ENCODE results near the gene NR1I3.

NR1I3 gene

DNA sequence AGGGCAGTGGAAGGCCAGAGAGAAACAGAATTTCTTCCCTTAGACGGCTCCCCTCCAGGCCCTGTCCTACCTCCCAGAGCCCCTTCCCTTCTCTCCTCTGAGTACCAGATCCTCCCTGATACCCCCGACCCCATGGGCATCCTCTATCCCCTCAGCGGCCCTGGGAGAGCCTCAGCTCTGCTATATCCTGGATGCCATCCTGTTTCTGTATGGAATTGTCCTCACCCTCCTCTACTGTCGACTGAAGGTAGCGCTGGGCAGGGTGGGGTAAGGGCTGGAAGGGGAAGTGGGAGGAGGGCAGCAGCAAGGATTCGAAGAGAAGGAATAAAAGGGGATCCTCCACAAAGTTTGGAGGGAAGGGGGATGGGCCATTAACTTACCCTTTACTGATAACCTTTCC, 20.2 kb downstream of the NR1I3 start:
- no peak for DNase-seq

DNA sequence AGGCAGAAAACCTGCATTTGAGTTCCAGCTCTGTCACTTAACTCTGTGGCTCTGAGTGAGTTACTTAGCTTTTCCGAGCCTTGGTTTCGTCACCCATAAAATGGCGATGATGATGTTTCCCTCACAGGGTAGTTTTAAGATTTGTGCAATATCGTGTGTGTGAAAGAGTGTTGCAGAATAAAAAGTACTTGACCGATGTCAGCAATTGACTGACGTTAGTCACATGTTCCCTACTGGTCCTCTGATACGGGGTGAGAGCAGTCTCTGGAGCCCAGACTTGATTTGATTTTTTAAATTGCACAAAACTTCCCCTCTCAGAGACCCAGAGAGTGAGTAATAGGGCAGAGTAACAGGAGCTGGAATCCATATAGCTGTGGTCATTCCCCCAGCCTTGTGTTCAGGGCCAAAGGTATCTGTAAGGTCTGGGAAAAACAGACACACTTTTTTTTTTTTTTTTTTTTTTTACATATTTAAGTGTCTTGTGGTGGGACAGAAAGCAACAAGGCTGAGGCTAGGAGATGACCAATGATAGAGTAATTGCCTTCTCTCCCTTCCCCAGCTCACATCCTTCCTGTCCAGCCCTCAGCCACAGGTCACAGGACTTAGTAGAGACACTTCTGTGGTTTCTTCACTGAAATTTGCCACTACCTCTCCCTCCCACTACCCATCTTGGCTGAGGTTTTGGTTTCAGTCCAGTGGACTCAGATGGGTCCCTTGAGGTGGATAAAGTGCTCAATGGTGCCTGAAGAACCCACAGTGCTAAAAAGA, 20.9 kb downstream of the NR1I3 start:
- DNase-seq: no peak

DNA sequence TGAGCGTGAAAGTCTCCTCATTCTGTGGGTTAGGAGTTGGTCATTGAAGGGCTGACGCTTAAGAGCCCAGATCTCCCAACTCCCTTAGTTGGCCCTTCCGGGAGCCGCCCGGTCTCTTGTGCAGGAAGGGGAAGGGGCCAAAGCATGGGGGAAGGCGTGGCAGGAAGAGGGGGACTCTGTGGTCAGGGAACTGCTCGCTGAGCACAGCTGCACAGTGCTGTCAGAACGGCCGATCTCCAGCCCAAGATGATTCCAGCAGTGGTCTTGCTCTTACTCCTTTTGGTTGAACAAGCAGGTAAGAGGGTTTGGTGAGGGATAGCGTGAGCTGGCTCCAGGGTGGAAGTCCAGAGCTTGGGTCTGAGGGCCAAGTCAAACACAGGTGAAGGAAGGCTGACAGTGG, 22.9 kb downstream of the NR1I3 start, which contains the start of gene FCER1G:
TSS of gene FCER1G (plus strand) at position 220 of the 400 bp plus-strand sequence. CDS start at position 247, 27 bp downstream.
- no peak for DNase-seq

DNA sequence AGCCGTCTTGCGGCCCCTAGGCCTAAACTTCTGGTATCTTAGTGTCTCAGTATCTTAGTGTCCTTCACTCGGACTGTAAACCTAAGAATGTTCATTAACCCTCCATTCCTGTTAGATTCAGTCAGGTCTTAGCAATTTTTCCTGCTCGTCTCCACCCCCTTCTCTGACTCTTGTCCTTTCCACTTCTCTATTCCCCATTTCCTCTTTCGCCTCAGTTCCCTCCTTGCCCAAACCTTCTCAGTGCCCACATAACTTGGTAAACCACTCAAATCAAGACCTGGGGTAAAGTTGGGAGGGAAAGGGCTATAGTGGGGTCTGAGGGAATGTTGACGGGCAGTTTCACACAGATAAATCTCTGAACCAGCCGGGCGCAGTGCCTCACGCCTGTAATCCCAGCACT, 23.6 kb downstream of the NR1I3 start:
- no peak for DNase-seq

DNA sequence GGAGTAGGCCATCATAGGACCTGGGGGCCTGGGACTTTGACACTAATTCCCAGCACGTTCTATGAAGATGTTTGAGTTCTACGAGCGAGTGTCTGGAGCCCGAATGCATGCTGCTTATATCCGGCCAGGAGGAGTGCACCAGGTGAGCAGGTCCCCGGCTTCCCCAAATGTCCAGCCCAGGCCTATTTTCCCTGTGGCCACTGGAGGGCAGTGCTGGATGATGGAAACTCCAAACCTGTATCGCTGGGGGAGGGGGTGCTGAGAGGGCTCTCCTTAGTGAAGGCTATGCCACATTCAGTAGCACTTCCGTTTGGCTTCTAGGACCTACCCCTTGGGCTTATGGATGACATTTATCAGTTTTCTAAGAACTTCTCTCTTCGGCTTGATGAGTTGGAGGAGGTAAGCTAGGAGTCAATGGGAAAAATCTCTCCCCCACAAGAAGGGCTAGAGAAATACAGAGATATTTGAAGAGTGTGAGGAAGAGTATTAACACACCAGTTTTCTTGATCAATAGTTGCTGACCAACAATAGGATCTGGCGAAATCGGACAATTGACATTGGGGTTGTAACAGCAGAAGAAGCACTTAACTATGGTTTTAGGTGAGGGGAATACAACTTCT, 28.1 kb downstream of the NR1I3 start:
- peak; percentile 83 for DNase-seq

DNA sequence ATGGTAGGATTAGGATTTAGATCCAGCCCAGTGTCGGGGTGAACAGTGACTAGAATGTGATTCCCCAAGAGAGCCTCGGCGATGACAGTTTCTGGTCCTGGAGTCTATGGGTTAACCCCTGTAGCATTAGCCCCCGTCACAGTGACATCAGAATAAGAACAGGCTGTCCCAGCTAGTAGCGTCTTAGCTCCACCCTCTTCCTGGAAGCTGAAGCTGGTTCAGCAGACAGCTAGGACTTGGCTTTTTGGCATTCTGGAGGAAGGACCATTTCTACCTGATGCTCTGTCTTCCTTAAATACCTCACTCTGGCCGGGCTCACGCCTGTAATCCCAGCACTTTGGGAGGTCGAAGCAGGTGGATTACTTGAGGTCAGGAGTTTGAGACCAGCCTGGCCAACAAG, 30.8 kb downstream of the NR1I3 start:
- no peak for DNase-seq

DNA sequence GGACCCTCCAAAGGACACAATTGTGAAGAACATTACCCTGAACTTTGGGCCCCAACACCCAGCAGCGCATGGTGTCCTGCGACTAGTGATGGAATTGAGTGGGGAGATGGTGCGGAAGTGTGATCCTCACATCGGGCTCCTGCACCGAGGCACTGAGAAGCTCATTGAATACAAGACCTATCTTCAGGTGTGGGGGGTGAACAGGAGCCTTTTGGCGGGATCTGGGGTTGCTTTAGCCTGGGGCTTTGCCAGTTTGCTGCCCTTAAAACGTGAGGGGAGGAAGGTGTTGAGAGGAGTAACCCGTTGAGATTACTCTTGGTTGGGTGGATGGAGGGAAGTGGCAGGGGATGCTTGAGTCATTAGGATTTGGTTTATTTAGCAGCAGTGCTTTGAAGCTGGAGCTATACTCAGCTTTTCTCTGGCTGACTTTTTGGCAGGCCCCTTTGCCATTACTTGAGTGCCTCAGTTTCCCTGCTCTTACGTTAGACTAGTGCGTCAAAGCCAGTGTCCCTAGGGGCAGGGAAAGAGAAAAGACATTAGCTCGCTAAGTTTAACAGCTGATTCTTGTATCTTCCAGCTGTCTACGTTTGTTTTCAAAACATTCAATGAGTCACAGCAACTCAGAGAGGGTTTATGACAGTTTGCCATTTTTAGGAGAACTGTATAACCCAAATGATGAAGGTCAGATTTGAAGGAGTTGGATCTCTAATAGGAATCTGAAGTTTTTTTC, 31.4 kb downstream of the NR1I3 start:
- no peak for DNase-seq

DNA sequence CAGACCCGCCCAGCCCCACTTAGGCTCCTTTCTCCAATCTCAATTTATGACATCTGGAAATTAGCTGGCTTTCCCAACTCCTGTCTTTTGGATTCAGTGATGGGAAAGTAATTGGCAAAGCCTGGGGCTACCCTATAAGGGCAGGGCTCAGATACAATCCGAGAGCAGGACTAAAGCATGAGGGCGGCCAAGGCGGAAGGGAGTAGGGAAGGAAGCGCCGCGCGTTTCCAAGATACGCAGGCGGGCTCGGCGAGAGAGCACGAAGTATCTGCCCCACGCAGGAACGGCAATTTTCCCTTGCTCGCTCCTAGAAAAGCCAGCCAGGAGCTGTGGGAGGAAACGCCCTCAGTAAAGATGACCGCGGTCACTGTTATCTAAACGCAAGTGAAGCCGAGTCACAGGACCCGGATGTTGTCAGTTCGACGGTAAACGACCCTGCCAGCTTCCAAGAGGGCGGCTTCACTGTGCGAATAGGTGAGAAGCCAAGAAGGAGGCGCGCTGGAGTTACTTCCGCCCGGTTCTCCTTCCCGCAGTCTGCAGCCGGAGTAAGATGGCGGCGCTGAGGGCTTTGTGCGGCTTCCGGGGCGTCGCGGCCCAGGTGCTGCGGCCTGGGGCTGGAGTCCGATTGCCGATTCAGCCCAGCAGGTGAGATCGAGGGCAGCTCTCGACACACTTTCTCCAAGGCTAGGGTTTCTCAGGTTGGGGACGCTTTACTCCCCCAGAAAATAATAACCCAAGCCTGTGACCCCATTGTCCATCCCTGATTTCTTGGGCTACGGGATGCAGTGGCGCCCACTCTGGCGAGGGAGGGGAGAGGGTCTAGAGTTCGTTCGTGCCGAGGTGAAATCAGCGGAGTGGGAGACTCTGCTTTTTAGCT, 35.9 kb downstream of the NR1I3 start, which contains the start of gene NDUFS2:
TSS of gene NDUFS2 (plus strand) at position 532 of the 877 bp plus-strand sequence. CDS start at position 551, 19 bp downstream.
- peak; percentile 93 for DNase-seq

DNA sequence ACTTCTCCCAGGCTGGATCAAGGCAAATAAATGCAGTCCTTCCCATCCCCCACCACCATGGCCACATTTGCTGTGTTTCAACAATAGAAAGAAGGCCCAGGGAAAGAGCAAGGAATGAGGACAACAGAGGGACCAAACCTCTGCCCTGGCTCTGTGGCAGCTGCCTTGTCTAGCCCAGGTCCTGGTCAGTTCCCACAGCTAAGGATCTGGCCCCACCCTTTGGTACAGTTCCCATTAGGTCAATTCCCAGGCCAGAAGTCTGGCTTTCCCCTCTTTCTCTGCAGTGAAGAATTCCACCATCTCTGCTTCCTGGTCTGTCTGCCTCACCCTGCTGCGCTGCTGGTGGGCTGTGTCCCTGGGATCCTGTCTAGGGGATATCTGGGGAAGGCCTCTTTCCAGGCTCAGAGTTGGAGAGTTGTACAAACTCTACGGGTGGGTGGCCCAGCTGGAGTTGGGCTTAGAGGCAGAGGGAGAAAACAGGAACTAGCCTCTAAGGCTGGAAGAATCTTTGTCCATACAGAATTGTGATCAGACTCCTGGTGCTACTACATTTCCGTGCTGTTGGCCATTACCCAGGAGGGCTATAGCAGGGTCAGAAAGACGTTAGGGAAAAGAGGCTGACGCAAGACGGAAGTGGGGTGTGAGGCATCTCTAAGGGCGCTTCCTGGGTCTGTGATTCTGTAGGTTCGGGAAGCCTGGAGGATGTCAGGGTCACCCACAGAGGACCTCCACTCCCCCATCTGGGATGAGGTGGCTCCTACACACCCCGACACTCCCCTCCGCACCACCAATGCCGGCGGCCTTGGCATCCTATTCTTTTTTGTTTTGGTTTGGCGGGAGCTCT, 36.8 kb downstream of the NR1I3 start:
- DNase-seq: no peak

DNA sequence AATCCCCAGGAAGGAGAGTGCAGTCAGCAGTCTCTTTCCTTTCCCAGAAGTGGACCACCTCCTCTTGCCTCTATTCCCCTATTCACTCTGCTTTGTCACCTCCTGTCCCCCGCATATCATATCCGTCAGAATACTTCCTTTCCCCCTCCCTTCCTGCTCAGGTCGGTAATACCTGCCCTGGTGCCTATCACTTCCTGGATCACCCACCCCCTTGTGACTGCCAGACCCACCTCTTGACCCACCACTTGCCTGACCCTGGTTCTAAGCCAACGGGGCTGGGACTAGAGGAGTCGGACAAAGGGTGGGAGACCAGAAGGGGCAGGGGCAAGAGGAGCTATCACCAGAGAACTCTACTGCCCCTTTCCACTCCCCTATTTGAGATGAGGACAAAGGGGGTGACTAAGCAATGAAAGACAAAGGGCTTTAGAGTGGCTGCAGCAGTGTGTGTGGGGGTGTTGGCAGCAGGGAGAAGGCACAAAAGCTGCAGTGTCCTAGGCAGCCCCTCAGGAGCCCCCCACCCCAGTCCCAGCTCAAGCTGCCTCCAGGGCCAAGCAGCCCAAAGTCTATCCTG, 37.5 kb downstream of the NR1I3 start:
- peak; percentile 75 for DNase-seq

DNA sequence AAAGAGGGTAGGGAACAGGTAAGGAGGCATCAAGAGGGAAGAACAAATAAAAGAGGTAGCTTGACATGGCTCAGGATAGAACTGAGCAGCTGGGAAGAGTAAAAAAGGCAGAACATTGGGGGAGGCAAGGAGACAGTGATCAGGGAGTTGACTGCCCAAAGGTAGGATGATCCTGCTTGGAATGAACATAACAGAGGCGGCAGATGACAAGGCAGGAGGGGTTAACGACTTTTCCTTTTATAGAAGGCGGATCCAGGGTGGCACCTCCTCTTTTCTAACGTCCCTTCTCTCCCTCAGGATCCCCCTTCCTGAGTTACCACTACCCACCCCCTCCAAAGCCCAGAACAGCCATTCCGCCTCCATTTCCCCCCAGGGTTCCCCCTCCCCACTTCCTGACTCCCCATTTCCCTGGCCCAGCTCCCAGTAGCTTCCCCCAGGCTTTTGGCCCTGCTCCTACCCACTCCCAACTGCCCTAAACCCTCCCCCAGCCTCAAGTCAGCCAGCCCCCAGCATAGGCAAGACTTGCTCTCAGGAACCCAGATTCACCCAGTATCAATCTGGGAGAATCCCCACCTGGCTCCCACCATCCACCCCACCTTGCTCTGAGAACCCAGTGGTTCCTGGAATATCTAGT, 38.4 kb downstream of the NR1I3 start:
- DNase-seq: no peak

DNA sequence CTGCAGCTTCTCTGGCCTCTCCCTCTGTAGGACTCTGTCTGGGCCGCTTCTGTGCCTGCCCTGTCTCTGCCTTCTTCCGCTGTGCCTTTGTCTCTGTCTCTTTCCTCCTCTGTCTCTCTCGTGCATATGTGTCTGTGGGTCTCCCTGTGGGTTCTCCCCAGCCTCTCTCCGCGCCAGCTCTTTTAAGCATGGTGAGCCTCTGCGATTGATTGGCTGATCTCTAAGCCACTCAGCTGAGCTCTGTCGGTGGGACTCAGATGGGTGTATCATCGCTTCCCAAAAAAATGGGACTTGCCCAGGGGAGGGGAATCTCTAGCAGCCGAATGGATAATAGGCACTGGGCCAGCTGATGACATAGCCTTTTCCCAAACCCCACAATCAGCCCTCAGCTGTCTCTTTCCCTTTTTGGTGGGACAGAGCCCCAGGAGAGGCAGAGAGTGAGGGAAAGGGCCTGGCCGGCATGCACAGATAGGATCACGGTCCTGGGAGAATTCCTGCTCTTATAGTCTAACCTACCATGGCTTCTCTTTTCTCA, 39.0 kb downstream of the NR1I3 start, which contains the start of gene ADAMTS4:
TSS of gene ADAMTS4 (minus strand) at position 158 of the 535 bp plus-strand sequence. CDS start 427 bp downstream, outside the sequence.
- DNase-seq: no peak

DNA sequence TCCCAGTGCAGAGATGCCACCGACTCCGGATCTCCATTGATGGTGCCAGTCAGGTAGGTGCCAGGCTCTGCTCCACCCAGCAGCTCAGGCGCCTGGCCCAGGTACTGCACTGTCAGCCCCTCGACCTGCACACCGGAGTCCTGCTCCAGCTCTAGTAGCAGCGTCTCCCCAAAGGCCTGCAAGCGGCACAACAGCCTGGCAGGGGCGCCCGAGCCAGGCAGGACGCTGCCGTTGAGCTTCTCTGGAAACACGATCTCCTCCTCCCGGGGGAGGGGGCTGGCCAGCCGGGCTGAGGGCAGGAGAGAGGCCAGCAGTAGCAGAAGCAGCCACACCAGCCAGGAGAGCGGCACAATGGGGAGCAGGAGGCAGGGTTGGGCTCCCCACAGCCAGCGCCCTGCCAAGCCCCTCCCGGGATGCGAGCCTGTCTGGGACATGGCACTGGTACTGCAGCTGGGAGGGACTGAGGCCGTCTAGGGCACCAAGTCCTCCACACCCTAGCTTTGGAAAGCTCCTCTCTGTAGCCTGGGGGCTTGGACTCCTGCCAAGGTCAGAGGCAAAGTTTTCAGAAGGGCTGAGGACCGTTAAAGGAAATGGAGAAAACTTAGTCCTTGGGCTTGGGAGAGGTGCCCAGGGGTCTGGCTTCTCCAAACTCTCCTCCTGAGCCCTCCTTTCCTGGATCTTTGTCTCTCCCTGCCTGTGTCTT, 39.7 kb downstream of the NR1I3 start:
- no peak for DNase-seq

DNA sequence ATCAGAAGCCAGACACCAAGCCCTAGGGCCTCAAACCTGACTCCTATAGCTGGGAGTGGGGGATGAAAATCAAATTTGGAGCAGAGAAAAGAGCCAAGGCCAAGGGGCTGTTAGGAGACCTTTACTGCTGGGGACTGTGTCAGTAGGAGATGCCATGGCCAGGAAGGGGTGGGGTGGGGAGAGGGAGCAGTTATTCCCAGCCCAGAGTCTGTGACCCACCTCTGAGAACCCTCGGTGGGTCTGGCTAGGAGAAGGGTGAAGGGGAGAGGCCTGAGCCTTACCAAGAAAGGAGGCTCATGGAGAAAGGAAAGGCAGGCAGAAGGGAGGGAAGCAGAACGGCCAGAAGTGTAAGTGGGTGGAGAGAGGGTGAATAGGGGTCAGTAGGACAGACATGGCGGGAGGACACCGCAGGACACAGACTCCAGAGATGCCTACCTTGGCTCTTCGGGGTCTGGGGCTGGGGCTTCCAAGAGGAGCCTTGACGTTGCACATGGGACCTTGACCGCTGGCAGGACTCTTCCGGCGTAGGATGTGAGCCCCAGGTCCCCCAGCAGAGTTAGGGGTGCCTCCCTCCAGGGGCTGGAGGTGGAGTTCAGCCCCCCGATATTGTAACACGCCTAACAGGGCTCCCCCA, 40.3 kb downstream of the NR1I3 start:
- DNase-seq: no peak

DNA sequence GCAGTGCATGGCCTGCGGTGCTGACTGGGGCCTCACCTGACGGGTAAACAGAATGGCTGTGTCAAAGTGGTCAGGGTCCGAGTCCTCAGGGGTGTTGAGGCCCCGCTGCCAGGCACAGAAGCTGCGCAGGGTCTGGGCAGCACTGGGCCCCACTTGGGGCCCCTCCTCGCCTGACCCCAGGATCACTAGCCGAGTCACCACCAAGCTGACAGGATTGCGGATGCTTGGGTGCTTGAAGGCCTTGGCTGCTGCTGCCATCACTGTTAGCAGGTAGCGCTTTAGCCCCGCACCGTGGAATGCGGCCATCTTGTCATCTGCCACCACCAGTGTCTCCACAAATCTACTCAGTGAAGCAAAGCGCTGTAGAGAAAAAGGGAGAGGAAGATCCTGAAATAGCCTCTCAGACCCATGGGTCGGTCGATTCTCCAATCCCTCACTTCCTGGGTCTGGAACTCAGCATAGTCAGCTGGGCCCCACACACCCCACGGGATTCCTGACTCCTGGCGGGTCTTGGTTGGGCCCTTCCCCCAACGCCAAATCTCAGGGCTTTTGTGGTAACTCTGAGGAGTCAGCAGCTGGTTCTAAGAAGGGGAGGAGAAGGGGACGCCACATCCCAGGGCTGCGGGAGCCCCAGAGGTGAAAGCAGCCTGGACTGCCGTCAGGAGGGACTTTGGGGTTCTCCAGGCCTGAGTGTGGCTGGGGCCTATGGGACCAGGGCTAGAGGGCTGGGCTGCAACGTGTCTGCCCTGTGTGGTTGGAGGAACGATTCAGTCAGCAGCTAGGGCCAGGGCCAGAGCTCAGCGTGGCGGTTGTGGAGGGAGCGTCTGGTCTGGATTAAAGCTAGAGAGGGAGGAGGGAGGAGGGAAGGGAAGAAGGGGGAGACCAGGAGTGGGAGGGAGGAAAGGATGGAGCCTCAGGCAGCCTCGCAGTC, 41.2 kb downstream of the NR1I3 start:
- no peak for DNase-seq

DNA sequence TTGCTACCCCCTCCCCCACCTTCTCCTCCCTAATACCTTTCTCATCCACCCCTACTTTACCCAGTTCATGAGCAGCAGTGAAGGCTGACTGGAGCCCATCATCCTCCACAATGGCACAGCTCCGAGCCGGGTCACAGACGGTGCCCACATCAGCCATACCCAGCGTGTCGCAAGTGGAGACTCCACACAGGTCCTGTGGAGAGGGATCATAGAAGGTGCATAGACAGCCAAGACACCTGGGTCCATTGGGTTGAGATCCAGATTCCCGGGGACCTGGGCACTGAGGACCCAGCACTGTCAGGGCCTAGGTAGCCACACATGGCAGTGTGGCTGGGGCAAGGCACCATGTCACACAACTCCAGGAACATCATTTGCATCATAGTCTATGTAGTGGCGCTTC, 41.9 kb downstream of the NR1I3 start:
- no peak for DNase-seq

DNA sequence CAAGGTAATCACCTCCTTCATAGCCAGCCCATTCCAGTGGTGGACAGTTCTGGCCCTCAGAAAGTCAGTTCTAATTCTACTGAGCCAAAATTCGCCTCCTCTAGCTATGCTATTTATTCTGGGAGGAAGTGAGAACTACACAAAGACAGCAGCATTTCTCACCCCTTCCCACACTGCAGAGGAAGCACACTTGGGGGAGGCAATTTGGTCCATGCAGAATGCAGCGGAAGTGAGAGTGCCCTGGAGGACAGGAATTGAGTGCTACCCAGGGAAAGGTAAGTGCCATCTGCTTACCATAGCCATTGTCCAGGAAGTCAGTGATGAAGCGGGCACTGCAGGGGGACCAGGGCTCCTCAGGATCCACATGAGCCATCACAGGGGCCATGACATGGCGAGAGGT, 42.8 kb downstream of the NR1I3 start:
- DNase-seq: no peak
